GM15510 (cell line): Measurements from ENCODE around the gene EIF3M.

ENCODE experiments used
- POLR2A ChIP-seq: IDR thresholded peaks from 3 replicates; pipeline ENCODE4 v1.6.1; 2011; ENCODE audit warnings: borderline replicate concordance; ENCODE audit not compliant: insufficient read length; ENCODE audit errors: extremely low read depth

EIF3M gene

DNA sequence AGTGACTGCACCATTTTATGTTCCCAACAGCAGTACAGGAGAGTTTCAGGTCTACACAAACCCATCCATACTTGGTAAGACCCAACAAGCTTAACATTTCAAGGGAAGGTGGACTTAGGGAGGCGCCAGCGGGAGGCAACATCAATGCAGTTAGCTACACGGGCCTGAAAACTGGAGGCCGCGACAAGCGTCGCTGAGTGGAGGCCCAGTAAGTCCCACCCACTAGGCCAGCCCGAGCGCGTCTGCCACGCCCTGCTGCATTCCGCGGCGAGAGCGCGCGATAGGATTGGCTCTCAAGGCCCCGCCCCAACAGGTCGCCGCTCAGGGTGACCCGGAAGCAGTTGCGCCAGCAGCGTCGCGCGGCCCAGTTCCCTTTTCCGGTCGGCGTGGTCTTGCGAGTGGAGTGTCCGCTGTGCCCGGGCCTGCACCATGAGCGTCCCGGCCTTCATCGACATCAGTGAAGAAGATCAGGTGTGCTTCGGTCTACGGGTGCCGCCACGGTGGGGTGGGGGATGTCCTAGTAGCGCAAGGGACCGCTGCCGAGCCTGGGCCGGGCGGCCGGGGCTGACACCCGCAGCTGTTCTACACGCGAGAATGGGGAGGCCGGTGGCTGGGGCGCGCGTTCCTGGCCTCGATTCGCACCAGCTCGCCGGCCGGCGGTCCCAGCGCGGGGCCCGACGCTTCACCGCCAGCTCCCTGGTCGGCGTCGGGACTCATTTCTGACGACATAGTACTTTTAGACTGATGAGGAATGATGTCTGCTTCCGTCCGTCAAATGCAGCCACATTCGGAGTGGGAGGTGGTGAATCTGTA is at the start of gene EIF3M:
TSS of gene EIF3M (plus strand) at position 373 of the 813 bp plus-strand sequence. CDS start at position 430, 57 bp downstream.
- peak; percentile 89 for TF ChIP-seq POLR2A

DNA sequence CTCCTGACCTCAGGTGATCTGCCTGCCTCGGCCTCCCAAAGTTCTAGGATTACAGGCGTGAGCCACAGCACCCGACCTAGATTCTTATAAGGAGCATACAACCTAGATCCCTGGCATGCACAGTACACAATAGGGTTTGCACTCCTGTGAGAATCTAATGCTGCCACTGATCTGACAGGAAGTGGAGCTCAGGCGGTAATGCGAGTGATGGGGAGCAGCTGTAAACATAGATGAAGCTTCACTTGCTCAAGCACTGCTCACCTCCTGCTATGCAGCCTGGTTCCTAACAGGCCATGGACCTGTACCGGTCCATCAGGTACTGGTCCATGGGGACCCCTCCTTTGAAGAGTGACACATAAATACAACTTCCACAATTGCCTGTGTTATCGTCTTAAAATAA is 44.8 kb upstream of the EIF3M start:
- no peak for TF ChIP-seq POLR2A

DNA sequence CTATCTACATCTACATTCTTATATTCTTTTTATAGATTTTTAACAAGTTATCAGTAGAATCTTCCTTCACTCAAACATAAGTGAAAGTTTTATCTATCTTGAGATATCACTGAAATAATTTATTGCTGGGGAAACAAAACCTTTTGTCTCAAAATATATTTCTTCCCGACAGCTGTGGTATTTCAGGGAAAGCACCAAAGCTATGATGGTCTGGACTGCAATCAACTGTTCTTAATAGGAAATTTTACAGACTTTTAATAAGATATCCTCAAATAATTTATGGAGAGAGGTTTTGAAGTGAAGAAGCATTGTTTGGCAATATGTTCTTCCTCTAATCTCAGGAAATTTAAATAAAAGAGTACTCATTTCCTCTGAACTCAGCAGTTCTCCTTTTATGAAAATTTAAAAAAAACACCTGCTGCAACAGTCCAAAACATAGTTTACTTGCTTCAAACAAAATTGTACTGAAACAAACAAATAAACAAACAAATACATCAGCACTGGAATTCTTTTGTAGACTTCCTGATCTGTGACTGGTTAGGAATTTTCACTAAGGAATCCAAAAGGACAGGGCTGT is 33.9 kb upstream of the EIF3M start:
- no peak for TF ChIP-seq POLR2A

DNA sequence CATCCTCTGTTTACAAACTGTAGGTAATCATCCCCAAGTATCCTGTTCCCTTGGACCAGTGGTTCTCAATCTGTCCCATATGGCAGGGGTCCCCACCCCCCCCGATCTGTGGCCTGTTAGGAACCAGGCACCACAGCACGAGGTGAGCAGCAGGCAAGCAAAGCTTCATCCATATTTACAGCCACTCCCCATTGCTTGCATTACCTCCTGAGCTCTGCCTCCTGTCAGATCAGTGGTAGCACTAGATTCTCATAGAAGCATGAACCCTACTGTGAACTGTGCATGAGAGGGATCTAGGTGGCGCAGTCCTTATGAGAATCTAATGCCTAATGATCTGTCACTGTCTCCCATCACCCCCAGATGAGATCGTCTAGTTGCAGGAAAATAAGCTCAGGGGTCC is 33.4 kb upstream of the EIF3M start:
- no peak for TF ChIP-seq POLR2A

DNA sequence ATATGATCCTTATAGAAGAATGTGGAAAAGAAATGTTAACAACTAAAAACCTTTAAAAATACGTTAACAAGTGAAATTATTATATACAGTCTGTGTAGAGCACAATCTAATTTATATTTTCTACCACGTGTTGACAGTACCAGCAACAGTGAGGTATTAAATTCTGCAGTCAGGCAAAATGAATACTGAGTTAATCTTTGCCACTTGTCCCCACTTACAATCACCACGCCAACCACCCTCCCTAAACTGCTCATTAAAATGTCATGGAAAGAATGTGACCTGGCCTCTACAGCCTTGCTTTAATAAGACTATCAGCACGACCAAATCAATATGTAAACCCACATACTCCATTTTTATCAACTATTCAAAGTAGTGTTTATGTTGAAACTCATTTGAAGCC is 28.5 kb upstream of the EIF3M start:
- TF ChIP-seq POLR2A: no peak

DNA sequence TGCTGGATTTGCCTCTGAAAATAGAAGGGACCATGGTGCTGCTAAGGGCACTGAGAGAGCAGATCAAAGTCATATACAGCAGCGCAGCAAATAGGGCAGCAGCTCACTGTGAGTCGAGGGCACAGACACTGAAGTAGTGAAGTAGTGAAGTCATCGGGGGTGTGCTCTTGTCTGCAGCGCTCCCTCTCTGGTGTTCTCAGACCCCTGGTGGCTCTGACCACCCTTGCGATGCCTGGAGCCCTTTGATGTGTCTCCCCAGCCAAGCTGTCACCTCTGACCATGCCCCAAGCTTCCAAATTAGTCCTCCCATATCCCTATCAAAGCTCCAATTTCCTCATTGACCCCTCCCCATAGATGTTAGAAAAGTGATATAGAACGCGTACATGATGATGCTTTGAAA is 27.7 kb upstream of the EIF3M start:
- TF ChIP-seq POLR2A: no peak

DNA sequence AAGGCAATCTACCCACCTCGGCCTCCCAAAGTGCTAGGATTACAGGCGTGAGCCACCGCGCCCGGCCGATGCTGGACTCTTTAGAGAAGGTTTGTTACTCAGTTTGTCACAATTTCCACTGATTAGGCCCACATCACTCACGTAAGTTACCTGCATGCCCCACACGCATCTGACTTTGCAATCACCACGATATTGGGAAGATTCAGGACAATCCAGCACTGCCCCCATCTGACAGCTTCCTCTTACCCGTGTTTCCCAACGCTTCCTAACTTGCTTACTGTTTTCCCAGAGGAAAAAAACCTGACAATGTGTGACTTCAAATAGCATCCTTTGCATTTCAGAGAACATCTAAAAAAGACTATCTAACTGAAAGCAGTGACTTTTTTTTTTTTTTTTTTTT is 21.8 kb upstream of the EIF3M start:
- TF ChIP-seq POLR2A: no peak

DNA sequence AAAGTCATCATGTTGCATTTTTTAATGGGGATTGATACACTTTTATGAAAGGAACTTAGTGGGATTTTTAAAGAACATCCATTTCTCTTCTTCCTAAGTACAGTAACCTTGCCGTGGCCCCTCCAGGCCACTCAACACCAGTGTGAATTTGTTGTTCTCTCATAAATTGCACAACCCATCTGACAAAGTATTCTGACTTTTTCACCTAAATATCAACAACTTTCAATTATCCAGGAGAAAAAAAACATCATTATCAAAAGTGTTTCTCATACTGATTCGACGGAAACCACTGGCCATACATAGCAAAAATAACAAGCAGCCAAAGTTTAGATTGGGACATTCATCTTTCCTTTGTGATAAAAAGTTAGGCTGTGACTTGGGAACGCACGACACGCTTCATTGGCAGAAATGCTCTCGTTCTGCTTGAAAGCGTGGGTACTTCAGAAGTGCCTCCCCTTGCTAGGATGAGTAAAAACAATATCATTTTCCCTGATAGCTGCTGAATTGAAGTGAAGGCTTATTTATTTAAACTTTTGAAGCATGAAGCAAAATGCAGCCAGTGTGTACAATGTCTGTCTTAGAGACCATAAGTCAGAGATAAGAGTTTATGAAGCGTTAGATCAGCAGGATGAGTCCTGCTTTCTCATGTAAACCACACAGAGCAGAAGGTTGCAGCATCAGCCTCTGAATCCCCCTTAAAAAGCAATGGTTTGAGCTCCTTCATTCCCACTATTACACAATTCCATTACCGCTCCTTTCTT is 20.6 kb upstream of the EIF3M start:
- no peak for TF ChIP-seq POLR2A

DNA sequence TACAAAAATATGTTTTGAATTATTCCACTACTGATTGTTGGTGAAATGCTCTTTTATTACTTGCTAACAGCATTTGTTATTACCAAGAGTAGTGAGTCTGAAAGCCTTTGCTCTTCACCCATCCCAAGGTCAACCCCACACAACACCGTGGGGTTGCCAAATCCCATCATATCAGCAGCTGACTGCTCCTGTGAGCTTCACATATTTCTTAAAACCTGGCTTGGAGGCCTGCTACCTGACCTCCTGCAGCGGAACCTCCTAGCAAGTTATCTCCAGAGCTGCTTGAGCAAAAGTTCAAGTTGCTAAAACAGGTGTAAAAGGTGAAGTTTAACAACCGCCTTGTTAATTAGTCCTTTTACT is 20.1 kb upstream of the EIF3M start:
- TF ChIP-seq POLR2A: no peak

DNA sequence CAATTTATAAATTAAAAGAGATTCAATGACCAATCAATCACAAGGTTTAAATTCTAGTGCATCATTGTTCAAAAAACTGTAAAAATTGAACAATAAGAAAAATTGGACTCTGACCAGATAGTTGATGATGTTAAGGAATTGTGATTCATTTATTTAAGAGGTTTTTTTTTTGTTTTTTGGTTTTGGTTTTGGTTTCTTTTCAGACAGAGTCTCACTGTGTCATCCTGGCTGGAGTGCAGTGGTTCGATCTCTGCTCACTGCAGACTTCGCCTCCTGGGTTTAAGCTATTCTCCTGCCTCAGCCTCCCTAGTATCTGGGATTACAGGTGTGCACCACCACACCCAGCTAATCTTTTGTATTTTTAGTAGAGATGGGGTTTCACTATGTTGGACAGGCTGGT is 17.1 kb upstream of the EIF3M start:
- TF ChIP-seq POLR2A: no peak

DNA sequence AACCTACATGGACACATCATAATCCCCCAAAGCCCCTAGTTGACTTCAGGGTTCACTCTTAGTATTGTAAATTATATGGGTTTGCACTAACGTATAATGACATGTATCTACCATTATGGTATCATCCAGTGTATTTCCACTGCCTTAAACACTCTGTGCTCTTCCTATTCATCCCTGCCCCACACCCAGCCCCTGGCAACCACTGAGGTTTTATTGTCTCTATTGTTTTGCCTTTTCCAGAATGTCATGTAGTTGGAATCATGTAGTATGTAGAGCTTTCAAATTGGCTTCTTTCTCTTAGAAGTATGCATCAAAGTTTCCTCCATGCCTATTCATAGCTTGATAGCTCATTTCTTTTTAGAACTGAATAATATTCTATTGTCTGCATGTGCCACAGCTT is 16.5 kb upstream of the EIF3M start:
- no peak for TF ChIP-seq POLR2A

DNA sequence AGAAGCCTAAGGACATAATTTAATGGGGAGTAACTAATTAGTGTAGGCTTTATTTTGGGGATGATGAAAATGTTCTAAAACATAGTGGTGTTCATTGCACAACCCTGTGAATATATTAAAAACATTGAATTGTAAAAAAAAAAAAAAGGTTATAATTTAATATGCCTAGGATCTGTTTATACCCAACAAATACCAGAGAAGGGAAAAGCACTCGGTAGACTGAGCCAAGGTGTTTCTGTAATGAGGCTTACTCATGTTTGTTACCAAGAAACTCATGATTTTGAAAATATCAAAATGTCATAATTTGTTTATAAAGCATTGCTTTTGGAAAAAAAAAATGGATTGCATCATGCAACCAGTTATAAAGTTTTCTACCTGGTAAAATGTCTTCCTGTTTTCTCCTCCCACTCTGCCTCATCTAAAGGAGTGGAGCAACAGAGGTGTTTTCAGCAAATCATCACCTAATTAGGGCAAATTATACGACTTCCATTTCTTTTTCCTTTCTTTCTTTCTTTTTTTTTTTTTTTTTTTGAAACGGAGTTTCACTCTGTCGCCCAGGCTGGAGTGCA is 14.2 kb upstream of the EIF3M start:
- TF ChIP-seq POLR2A: no peak

DNA sequence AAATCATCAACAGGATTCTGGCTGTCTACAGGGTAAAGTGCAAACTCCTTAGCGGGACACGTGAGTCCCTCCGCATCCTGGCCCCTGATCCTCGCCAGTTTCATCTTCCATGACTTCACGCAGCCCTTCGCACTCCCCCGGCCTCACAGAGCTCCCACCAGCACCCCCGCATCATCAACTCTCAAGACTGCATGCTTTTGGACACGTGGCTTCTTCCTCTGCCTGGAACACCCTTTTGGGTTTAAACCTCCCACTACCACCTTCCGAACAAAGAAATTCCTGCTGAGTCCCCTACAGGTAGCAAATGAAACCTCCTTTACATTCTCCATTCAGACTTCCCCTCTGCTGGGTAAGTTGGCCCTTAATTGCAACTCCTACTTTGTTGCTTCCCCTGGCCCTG is 12.6 kb upstream of the EIF3M start:
- TF ChIP-seq POLR2A: no peak

DNA sequence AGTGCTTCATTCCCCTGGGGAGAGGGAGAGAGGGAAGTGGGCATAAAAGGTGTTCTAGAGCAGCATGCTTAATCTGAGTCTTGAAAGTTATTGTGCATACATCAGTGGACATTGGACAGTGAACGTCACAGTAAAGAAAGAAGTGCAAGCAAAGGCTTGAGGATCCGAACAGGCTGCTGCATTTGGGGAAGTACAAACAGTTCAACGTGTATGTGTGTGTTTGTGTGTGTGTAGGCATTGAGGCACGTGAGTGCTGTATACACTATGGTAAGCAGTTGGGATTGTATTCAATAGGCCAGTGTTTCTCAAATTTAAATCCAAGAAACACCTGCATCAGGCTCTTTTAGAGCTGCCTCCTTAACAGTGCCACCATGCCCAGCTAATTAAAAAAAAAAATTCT is 10.4 kb upstream of the EIF3M start:
- TF ChIP-seq POLR2A: no peak

DNA sequence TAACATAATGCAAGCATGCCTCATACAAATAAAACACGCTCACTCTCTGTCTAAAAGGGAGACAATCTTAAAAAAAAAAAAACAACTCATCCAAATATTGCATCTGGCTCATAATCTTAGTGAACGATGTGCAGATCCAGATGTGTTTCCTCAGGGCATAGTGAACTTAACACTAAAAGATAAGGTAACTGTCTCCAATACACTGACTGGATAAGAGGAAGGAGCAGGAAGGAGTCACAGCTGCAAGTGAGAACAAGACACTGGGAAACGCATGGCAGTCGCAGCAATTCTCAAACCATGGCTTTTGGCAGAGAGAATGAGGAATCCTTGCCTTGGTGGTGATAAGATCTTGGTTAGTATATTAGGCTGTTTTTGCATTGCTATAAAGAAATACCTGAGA is 9.2 kb upstream of the EIF3M start:
- TF ChIP-seq POLR2A: no peak

DNA sequence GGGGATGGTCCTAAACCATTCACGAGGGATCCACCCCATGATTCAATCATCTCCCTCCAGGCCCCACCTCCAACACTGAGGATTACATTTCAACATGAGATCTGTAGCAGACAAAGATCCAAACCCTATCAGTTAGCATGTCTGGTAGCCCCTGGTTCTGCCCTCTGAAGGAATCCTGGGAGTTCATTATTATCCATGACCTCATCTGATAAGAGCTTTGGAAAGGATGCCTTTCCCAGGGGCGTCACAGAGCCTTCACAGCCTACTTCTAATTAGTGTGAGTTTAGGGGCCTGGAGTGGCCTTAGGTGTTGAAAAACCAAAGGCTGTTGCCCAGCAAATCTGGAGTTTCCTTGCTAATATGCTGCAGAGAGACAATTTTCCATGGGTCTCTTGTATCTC is 8.6 kb upstream of the EIF3M start:
- no peak for TF ChIP-seq POLR2A

DNA sequence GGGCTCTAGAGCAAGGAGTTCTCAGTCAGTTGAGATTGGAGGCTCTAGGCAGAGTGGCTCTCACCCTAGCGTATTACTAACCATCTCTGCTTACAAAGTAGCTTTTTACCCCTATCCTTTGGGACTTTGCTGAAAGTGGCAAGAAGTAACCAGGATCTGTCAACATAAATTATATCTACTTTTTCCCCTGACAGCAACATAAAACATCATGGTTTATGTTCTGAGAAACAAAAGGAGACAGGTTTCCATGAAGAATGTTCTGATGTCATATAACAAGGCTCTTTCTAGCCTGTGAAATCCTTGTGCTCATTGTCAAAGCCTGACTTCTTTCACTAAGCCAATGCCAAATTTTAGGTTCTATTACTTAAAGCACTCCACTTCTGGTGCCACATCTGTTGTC is 7.2 kb upstream of the EIF3M start:
- TF ChIP-seq POLR2A: no peak

DNA sequence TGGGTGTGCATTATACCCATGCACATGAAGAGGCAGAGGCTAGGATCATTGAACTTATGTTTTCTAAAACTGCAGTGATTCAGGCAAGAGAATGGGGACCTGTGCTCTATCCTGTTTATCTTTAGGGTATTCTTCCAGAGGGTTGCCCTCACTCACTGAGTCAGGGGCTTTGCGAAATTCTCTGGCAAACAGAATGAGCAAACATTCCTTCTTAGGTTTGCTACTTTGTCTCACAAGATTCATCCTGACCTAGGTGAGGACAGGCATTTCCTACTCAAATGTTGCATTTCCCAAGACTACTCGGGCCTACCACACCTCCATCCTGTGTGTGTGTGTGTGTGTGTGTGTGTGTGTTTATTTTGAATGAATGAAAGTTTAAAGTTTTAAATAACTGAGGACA is 2.7 kb upstream of the EIF3M start:
- no peak for TF ChIP-seq POLR2A
